ENCODE data around the gene PPM1A. TPM values are rescaled to one million over a fixed set of nuclear protein-coding genes. Genes with fewer than 3 reads are reported as not detected.

The PPM1A gene
- total and polyA plus RNA-seq, 4 donors: 21.4 to 61.5 (median 33.6) TPM

GRCh38 chr14:60311417-60311816, 62.4 kb downstream of the PPM1A start:
- ATAC-seq (ENCODE audit: insufficient read depth, low FRiP score) (no peak), DNase-seq (peak in 2 of 3 donors; percentile 63 to 66)
- H3K4me1 ChIP-seq (ENCODE audit: control insufficient read depth in 5 of 5, insufficient read depth in 5 of 5, low read length in 5 of 5): peaks cover 0 to 3% (median 0%) of the 10 kb centered on the region in 5 donors
- no peaks in the 10 kb centered on the region for H3K27me3 ChIP-seq (ENCODE audit: control insufficient read depth in 3 of 3, insufficient read depth in 3 of 3, low read length in 2 of 3)
- no peaks in the 10 kb centered on the region for H3K9me3 ChIP-seq (ENCODE audit: control insufficient read depth in 4 of 4, insufficient read depth in 3 of 4, low read length in 3 of 4)
- H3K36me3 ChIP-seq (ENCODE audit: control insufficient read depth in 4 of 4, insufficient read depth in 4 of 4, low read length in 4 of 4): no peaks in the 10 kb centered on the region
- no peak overlapping the region for H3K9ac ChIP-seq (ENCODE audit: insufficient read depth in 1 of 2, low read length in 2 of 2)
- 33 to 42% methylated on average over 4 of the region's 4 CpGs for WGBS, 2 donors
- H3K27ac ChIP-seq (ENCODE audit: low read depth in 1 of 2, low read length in 1 of 2): no peak overlapping the region
- TF ChIP-seq CTCF (IDR thresholded peaks at IDR 0.05; ENCODE audit: control extremely low read depth, extremely low read depth): no peak
- H3K4me3 ChIP-seq: no peak overlapping the region

- Histone ChIP-seq H3K27ac (ENCODE audit: low read depth in 1 of 2, low read length in 1 of 2) (no peak overlapping the region), H3K9me3 (ENCODE audit: control insufficient read depth in 4 of 4, insufficient read depth in 3 of 4, low read length in 3 of 4) (no peaks in the 10 kb centered on the region), H3K4me3 (no peak overlapping the region), H3K4me1 (ENCODE audit: control insufficient read depth in 5 of 5, insufficient read depth in 5 of 5, low read length in 5 of 5) (peaks cover 0 to 3% (median 0%) of the 10 kb centered on the region in 5 donors), H3K36me3 (ENCODE audit: control insufficient read depth in 4 of 4, insufficient read depth in 4 of 4, low read length in 4 of 4) (no peaks in the 10 kb centered on the region), H3K27me3 (ENCODE audit: control insufficient read depth in 3 of 3, insufficient read depth in 3 of 3, low read length in 2 of 3) (no peaks in the 10 kb centered on the region), H3K9ac (ENCODE audit: insufficient read depth in 1 of 2, low read length in 2 of 2) (no peak overlapping the region)
- DNase-seq: no peak
- no peak for ATAC-seq (ENCODE audit: insufficient read depth, low FRiP score)
- 25 to 52% methylated on average over 6 of the region's 6 CpGs for WGBS, 2 donors
- TF ChIP-seq CTCF (IDR thresholded peaks at IDR 0.05; ENCODE audit: control extremely low read depth, extremely low read depth): no peak
Measured at GRCh38 chr14:60313093-60313492, 64.1 kb downstream of the PPM1A start.

GRCh38 chr14:60315196-60315990, 66.4 kb downstream of the PPM1A start:
- TF ChIP-seq CTCF (IDR thresholded peaks at IDR 0.05; ENCODE audit: control extremely low read depth, extremely low read depth): no peak
- Histone ChIP-seq H3K4me3 (no peak overlapping the region), H3K27ac (ENCODE audit: low read depth in 1 of 2, low read length in 1 of 2) (no peak overlapping the region), H3K27me3 (ENCODE audit: control insufficient read depth in 3 of 3, insufficient read depth in 3 of 3, low read length in 2 of 3) (no peaks in the 10 kb centered on the region), H3K9ac (ENCODE audit: insufficient read depth in 1 of 2, low read length in 2 of 2) (no peak overlapping the region), H3K4me1 (ENCODE audit: control insufficient read depth in 5 of 5, insufficient read depth in 5 of 5, low read length in 5 of 5) (peaks cover 0 to 3% (median 0%) of the 10 kb centered on the region in 5 donors), H3K9me3 (ENCODE audit: control insufficient read depth in 4 of 4, insufficient read depth in 3 of 4, low read length in 3 of 4) (no peaks in the 10 kb centered on the region), H3K36me3 (ENCODE audit: control insufficient read depth in 4 of 4, insufficient read depth in 4 of 4, low read length in 4 of 4) (no peaks in the 10 kb centered on the region)
- DNase-seq (no peak), ATAC-seq (ENCODE audit: insufficient read depth, low FRiP score) (no peak)
- WGBS, 2 donors: 74 to 81% methylated on average over 8 of the region's 8 CpGs
